IMR-90 (cell line): ENCODE measurements around the gene LRP1B.

ENCODE experiments used
- CHD1 ChIP-seq: IDR thresholded peaks from 2 replicates; pipeline ENCODE4 v1.6.1; 2012; ENCODE audit warnings: low read depth, low read length, improper control_type of control experiment
- ELK1 ChIP-seq: fragments of 150-350 bp; IDR thresholded peaks from 2 replicates; pipeline ENCODE4 v1.6.1; 2016; ENCODE audit warnings: low read depth, mild to moderate bottlenecking, low read length, moderate library complexity, borderline replicate concordance
- FOS ChIP-seq: fragments of 150-350 bp; IDR thresholded peaks from 2 replicates; pipeline ENCODE4 v1.6.1; 2016; ENCODE audit warnings: low read depth, low read length
- POLR2A ChIP-seq: IDR thresholded peaks from 2 replicates; pipeline ENCODE4 v1.6.1; 2012; ENCODE audit warnings: mild to moderate bottlenecking, low read depth, low read length
- RAD21 ChIP-seq: IDR thresholded peaks from 2 replicates; pipeline ENCODE4 v1.6.1; 2012; ENCODE audit warnings: low read length, improper control_type of control experiment
- TF ChIP-seq, protein P1 (sequence below): conservative IDR thresholded peaks from 2 replicates; pipeline ENCODE4 v1.5.1; 2012; ENCODE audit warnings: mild to moderate bottlenecking, low read depth, low read length, improper control_type of control experiment

- TF ChIP-seq ELK1 (no peak), RAD21 (no peak), CHD1 (no peak), POLR2A (no peak), FOS (no peak)
- TF ChIP-seq, protein P1, sequence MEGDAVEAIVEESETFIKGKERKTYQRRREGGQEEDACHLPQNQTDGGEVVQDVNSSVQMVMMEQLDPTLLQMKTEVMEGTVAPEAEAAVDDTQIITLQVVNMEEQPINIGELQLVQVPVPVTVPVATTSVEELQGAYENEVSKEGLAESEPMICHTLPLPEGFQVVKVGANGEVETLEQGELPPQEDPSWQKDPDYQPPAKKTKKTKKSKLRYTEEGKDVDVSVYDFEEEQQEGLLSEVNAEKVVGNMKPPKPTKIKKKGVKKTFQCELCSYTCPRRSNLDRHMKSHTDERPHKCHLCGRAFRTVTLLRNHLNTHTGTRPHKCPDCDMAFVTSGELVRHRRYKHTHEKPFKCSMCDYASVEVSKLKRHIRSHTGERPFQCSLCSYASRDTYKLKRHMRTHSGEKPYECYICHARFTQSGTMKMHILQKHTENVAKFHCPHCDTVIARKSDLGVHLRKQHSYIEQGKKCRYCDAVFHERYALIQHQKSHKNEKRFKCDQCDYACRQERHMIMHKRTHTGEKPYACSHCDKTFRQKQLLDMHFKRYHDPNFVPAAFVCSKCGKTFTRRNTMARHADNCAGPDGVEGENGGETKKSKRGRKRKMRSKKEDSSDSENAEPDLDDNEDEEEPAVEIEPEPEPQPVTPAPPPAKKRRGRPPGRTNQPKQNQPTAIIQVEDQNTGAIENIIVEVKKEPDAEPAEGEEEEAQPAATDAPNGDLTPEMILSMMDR: no peak
These were observed 814.7 kb downstream of the LRP1B start for GRCh38 chr2:141316103-141316502.
